Measurements from ENCODE around the gene B4GALT3.

B4GALT3 gene

GRCh38 chr1:161128591-161129420 lies 48.5 kb downstream of the B4GALT3 start:
- DNase-seq (ENCODE audit: low spot score): no peak

- no peak for DNase-seq (ENCODE audit: low spot score)
Measured at GRCh38 chr1:161127649-161128048, 49.7 kb downstream of the B4GALT3 start.

- no peak for DNase-seq (ENCODE audit: low spot score)
Measured at GRCh38 chr1:161122967-161123366, 54.3 kb downstream of the B4GALT3 start.

GRCh38 chr1:161121834-161122233 lies 55.5 kb downstream of the B4GALT3 start:
- DNase-seq (ENCODE audit: low spot score): no peak
